ENCODE results near the gene SUPT6H. TPM values are rescaled to one million over a fixed set of nuclear protein-coding genes. Genes with fewer than 3 reads are reported as not detected.
A peak's percentile ranks its signal among the peaks of the same experiment; 100 is the strongest.

Gene SUPT6H
- total RNA-seq: 51.3 and 52.4 TPM in 2 replicates

DNA sequence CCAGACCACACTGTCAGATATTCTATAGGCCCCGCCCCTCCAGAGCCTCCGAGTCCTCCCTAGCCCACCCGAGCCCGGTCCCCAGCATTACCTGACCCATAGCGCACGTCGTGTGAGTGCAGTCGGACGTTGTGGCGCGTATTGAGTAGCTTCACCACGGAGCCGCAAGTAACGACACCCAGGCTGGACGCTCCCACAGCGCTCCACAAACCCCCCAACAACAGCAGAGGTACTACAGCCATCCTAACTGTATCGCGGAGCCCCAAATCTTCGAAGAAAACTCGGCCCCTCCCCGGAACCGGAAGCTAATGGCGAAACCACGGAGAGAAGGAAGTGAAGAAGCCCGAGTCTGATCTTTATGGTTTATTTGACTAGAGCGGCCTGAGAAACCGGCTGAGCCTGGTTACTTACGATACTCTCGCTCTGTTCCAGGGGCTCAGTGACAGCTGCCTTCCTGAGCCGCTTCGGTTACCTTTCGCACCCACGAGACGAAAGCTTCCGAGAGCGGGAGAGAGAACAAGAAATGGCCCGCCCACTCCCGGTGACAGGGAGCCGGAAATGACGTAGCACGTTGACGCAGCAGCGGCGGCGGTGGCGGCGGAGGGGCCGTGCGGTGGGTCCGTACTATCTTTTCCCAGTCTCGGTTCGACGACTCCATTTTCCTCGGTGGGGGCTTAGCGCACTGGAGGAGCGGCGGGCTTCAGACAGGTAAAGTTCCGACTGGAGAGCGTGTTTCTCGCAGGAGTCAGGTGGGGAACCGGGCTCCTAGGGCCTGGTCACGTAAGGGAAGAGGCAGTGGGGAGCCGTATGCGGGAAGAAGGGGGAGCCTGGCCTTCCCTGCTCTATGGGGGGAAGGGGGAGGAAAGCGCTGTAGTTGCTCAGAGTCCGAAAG is at the start of gene SUPT6H, which contains the start of gene SDF2:
TSS of gene SUPT6H (plus strand) at position 571 of the 892 bp plus-strand sequence. CDS start 11,197 bp downstream, outside the sequence.
TSS of gene SDF2 (minus strand) at position 272 of the 892 bp plus-strand sequence. CDS start at position 242, 30 bp downstream.
- DNase-seq (ENCODE audit: low read depth, low spot score): peak; percentile 47

DNA sequence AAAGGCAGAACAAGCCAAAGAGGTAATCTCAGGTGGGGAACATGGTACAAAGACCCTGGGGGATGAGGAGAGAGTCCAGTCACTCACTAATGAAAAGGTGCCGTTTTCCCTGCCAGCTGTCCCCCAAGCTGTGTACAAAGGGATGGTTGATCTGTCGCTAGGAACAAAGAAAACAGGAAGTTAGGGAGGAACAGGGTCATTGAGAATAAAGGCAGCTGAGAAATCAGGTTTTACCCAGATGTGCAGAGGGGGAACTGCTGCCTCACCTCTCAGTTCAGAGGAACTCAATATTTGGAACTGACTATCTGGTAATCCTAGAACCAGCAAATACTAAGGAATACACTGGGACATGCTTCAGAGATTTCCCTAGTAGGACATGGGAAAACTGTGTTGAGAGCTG is 49.5 kb upstream of the SUPT6H start:
- no peak for DNase-seq (ENCODE audit: low read depth, low spot score)

- DNase-seq (ENCODE audit: low read depth, low spot score): no peak
These were observed 48.8 kb upstream of the SUPT6H start for GRCh38 chr17:28612936-28613872.

- no peak for DNase-seq (ENCODE audit: low read depth, low spot score)
These were observed 48.0 kb upstream of the SUPT6H start, which contains the start of gene RSKR for GRCh38 chr17:28613931-28614381. TSS of gene RSKR (minus strand) at chr17:28614185. CDS start at chr17:28614161, 24 bp downstream.

DNA sequence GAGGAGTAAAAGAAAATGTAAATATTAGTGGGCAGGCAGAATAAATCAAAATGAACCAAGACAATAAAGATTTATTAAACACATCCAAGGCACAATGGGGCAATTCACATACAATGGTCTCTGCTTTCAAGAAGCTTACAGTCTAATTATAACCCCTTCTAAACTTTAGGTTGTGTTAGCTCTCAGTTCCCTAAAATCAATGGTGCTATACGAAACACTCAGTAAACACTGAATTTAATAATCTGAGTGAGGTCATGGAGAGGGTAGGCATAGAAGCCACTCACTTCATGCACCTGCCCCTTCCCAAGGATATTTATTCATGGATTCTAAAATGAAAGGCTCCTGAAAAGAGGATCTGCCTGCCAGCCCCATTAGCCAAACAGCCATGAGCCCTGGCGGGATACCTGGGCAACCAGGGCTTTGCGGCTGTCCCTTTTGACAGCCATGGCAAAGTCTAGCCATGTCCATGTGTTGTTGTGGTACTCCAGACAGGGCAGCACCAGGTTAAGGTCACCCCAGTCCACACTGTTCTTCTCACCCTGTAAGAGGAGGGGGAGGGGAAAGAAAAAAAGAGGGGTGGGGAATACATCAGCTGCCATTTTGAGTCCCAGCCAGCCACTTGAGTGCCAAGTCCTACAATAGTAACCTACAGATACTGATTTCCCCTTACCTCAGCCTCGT is 46.6 kb upstream of the SUPT6H start:
- DNase-seq (ENCODE audit: low read depth, low spot score): no peak

DNA sequence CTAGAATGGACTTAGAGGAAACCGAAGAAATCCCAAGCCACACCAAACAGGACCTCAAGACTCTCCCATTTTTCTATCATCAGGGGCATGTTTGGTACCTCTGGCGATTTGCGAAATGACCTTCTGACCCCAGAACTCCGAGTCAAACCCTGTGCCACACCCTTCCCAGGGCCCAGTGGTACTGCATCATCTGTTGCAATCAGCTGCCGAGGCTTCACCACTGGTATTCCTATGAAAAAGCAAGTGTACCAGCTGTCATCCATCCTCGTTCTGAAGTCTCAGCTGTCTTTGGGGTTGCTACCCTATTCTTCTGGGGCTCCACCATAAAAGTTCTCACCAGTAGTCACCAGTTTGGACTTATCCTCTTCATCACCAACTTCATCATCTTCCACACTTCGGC is 45.7 kb upstream of the SUPT6H start:
- no peak for DNase-seq (ENCODE audit: low read depth, low spot score)

- no peak for DNase-seq (ENCODE audit: low read depth, low spot score)
These were observed 43.5 kb upstream of the SUPT6H start for GRCh38 chr17:28618464-28618863.

DNA sequence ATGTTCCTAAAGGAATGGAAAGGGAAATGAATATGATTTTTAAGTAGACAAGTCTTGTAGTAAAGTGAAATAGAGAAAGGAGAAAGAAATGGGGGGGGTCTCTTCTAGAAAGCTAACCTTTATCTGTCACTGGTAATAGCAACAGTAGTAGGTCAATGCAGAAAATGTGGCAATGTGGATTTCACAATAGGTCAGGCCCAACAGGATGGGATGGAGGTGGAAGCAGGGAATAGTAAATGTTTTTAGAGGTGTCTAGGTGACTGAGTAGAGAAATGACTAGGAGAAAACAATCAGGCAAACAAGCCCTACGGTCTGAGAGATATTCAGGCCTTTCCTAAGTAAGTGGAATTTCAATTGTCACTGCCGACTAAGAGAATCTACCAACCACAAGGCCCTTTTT is 42.0 kb upstream of the SUPT6H start:
- DNase-seq (ENCODE audit: low read depth, low spot score): no peak

DNA sequence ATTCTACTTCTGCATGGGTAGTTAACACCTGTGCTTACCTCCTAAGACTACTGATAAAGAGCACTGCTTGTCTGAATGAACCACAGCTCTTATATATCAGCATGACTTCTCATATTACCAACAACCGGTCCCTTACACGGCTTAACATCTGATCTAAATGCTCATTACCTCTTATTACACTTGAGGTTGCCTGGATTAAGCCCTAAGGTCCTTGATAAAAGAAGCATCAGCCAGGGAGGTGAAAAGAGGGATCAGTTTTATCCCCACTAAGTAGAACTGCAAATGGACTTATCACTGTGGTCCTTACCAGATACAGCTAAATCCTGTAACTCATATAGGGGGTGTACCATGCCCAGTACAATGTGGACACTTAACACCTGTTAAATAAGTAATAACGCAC is 39.8 kb upstream of the SUPT6H start:
- no peak for DNase-seq (ENCODE audit: low read depth, low spot score)

DNA sequence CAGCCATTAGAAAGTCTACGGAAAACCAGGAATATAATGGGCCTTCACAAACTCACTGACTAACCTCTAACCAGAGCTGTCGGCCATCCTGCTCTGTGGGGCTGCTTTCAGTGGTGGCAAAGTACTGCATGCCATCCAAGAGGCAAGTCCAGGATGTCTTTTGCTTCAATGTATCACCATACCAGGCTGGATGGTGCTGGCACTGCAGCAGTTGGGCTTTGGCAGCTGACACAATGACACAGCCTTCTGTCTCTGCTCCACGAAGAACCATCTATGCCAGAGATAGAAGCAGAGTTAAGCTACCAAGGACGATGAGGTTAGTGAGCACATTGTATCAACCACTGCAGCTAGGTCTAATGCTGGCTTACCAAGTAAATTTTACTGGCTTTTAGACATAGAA is 38.3 kb upstream of the SUPT6H start:
- DNase-seq (ENCODE audit: low read depth, low spot score): no peak

DNA sequence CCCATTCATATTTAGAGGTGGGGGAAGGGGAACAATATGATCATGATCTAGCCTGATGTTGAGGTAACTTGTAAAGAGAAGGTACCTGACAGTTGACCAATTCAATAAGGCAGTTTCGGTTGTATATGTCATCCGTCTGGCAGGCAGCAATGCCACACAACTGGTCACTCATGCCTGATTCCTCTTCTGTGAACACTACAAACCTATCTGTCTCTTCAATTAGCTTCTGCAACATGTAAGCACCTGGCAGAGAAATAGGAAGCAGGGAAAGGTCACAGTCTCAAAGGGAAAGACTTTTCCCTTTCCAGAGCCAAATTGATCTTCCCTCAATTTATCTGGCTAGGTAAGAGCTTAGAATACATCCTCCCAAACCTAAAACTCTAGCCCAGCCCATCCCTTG is 37.9 kb upstream of the SUPT6H start:
- no peak for DNase-seq (ENCODE audit: low read depth, low spot score)

- no peak for DNase-seq (ENCODE audit: low read depth, low spot score)
These were observed 35.2 kb upstream of the SUPT6H start for GRCh38 chr17:28626818-28627217.

- DNase-seq (ENCODE audit: low read depth, low spot score): no peak
These were observed 27.7 kb upstream of the SUPT6H start for GRCh38 chr17:28634206-28634865.

GRCh38 chr17:28635506-28635905 is 26.5 kb upstream of the SUPT6H start:
- no peak for DNase-seq (ENCODE audit: low read depth, low spot score)

GRCh38 chr17:28641579-28641978 is 20.4 kb upstream of the SUPT6H start:
- DNase-seq (ENCODE audit: low read depth, low spot score): no peak

DNA sequence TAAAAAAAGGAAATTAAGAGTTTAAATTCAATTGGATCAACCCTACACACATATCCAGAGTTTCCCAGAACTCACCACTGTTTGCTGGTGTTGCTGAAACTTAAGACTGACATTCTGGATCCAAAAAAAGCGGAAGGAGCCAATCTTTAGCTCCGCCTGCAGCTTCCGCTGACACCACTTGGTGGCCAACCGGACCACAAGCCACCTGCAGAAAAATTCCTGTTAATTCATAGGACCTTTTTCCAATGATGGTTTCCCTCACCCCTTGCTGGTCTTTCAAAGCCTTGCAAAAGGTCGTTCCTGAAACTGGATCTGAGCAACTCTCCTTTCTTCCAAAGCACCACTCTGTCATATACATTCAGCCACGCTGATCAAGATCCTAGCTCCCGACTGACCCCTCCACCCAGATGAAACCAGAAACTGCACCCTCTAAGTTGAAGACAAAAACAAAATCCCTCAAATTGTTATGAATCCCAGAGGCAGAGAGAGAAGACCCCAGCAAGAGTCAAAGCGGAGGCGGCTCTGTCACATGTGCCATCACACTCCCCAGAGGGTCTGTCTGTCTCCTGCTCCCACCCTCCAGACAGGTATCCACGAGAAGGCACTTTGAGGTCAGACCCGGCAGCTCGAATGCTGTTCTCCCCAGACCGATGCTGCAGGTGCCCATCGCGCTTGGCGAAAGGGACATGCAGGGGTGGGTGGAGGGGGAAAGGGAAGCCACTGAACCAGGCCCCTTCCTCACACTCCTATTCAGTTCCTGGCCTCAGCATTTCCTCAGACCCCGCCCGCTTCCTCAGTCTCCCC is 17.8 kb upstream of the SUPT6H start:
- no peak for DNase-seq (ENCODE audit: low read depth, low spot score)

GRCh38 chr17:28644787-28645575 is 17.0 kb upstream of the SUPT6H start, which contains the start of gene BLTP2:
TSS of gene BLTP2 (minus strand) at chr17:28645158. CDS start at chr17:28645056, 102 bp downstream.
- DNase-seq (ENCODE audit: low read depth, low spot score): peak; percentile 82

GRCh38 chr17:28645576-28645939 is 16.4 kb upstream of the SUPT6H start:
- no peak for DNase-seq (ENCODE audit: low read depth, low spot score)

Measured in pulmonary artery endothelial cell (primary cell).